HG03432 (cell line): Measurements from ENCODE around the gene PPDPF.
"Not testable (repeated sequence)": the region's sequence is repeated elsewhere in the genome, so short reads cannot be mapped to it uniquely, and the experiment has no call there.

Experiments used
- ATAC-seq: cut with Tn5 transposase; IDR thresholded peaks from one replicate; pipeline ENCODE4 v1.9.1; 2021; ENCODE audit warnings: mild to moderate bottlenecking, moderate library complexity; ENCODE audit not compliant: unreplicated experiment

PPDPF gene

DNA sequence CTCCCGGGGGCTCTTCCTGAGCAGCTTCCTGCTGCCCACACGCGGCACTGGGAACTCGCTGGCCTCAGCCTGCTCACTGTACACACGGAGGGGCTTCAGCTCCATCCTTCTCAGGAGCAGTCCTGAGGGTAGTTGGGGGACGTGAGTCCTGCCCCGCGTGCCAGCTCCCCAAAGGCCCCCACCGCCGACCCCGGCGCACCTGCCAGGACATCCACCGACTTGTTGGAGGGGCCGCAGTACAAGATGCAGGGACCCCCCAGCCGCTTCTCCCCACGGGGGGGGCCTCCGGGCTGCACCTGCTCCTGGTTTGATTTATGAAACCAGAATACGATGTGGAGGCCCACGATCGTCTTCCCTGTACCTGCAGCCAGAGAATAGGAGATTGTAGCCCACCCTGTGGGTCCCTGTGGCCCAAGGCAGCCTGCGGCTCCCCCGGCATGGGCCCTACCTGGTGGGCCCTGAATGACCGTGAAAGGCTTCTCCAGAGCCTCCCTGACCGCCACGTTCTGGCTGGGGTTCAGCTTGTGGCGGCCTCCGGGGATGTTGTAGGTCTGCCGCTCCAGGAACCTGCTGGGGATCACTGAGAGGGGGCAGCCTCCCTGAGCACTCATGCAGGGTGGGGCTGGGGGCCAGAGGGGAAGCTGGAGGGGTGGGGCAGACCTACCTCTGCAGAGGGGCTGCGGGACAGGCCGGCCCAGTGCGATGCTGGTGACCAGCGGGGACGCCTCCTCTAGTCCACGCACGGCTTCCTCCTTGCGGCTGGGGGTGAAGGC lies 41.2 kb downstream of the PPDPF start:
- no peak for ATAC-seq

DNA sequence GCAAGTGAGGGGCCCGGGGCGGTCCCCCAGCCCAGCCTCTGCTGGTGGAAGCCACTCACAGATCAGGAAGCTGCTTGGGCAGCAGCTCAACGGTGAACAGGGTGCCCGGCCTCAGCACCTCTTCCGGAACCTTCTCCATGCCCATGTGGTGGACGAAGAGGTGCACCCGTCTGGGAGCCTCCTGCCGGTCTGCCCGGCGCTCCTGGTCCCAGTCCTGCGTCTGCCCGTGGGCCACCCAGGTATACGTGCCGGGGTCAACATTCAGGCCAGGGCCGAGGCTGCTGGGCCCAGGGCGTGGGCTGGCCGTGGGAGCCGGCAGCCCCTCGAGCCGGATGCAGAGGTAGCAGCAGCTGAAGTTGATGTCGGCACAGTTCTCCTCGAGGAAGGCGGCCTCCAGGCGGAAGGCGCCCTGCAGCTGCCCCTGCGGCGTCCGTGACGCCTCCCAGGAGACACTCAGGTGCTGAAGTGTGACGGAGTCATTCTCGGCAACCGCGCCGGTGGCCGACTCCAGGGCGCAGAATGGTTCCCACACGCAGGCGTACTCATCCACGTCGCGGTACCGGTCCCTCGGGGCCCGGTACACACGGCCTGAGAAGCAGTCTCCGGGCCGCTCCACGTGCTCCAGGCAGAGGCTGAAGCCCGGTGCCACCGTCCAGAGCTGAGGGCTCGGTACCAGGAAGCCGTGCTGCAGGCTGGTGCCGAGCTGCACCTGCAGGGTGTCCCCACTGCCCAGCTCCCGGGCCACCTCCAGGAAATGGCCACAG lies 42.1 kb downstream of the PPDPF start:
- ATAC-seq, result no peak

- ATAC-seq, result no peak
Measured at GRCh38 chr20:63563225-63563935, 42.8 kb downstream of the PPDPF start.

DNA sequence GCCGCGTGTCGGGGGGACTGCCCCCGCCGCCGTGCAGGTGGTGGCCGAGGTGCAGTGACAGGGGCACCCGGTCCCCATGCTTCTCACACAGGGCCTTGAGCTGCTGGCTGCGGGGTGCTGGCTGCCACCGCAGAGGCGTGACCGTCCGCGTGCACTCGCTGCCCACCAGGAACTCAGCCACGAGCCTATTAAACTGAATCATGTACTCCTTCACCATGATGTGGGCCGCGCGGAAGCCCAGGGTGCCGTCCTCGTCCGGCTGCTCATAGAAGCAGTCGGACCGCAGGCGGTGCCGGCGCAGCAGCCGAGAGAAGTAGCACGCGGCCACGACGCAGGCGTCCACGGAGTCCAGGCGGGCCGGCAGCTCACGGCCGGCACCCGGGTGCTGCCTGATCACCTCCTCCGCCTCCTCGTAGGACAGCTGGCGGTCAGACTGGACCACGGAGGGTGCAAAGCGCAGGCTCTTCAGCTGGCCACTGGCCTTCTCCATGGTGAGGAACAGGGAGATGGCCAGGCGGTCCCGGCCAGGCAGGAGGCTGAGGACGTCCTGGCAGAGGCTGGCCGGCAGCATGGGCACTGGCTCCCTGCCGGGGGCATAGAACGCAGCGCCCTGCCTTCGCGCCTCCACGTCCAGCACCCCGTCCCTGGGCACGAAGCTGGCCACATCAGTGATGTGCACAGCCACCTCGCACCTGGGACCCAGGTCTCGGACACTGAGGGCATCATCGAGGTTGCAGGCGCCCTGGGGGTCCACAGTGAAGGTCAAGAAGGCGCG lies 43.7 kb downstream of the PPDPF start:
- ATAC-seq, result no peak

DNA sequence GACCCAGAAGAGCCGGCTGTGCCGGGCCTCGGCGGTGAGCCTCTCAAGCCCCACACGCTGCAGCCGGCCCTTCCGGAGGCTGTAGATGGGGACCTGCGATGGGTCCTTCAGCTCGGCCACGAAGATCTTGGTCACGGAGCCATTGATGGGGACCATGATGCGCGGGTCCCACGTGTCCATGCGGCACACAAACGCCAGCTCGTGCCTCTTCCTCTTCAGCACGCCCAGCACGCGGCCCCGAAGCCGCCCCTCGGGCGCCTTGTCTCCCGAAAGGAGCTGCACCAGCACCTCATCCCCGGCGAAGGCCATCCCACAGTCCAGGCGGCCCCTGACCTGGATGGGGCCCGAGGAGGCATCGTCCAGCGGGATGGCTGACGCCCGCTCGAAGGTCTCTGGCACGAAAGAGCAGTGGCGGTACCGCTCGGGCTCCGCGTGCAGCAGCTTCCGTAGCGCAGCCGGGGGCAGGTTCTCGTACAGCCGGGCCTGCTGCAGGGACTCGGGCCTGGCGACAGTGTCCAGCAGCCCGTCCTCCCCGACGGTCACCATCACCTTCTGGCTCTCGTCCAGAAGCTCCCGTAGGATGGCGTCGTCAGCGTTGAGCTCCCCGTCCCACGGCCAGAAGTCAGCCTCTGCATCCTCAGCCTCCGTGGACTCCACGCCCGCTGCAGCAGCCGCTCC lies 44.6 kb downstream of the PPDPF start:
- ATAC-seq, result no peak

DNA sequence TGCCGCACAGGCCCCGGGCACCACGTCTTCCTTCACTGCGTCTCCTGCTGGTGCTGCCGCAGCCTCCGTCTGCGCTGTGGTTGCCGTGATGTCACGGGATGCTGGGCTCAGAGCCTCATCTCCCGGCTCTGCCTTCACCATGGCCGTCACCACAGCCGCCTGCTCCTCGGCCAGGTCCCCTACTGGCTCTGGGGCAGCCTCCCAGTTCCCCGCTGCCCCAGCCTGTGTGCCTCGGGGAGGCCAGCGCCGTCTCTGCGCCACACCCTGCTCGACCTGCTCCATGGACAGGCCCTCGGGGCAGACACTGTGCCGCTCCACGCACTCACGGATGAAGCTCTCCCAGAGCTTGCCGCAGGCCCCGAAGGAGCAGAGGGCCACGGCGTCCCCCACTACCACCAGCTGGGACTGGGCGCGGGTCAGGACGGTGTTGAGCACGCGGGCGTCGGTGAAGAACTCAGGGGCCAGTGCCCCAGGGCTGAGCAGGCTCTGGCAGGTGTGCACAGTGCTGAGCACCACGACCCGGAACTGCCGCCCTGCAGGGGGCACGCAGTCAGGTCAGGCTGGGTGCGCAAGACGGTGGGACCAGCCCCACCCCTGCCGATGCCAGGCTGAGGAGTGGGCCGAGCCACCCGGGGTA lies 45.3 kb downstream of the PPDPF start:
- ATAC-seq, result no peak

- no peak for ATAC-seq
Measured at GRCh38 chr20:63566395-63567135, 46.0 kb downstream of the PPDPF start.

DNA sequence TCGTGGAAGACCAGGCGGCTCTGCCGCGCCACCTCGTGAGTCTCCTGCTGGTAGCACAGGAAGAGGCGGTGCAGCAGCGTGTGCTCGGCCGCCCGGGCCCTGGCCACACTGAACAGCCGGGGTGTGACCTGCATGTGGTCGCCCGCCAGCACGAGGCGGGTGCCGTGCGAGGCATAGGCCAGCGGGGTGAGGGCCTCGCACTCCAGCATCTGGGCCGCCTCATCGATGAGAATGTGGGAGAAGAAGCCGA lies 46.5 kb downstream of the PPDPF start:
- ATAC-seq, result no peak

DNA sequence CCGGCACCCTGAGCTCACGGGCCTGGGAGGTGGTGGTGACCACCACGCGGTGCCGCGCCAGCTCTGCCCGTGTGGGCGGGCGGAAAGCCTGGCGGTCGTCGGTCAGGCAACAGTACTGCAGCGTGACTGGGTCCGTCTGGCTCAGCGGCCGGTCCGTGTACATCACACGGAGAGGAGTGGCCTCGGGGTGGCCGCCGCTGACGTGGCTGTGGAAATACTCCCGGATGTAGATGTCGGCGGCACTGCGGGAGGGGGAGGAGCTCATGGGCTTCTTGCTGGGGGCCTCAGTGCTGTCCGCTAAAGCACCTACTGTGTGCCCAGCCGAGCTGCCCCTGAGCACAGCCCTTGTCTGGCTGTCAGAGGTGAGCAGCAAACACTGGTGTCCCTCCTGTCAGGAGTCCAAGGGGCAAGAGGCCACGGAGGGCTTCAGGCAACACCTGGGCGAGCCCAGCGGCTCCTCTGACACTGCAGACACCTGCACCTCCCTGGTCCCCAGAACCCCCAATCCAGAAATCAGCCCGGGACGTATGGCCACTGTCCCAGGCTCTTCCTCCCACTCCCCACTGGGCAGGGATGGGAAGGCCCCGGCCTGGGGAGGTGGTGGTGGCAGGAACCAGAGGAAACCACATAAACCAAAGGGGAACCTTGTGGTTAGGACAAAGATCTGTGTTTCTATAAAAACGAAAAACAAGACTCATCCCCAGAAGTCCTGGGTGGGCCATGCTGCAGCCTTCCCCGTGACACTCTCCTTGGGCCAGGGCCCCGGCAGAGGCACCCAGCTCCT lies 47.0 kb downstream of the PPDPF start:
- ATAC-seq, result peak; percentile 74

DNA sequence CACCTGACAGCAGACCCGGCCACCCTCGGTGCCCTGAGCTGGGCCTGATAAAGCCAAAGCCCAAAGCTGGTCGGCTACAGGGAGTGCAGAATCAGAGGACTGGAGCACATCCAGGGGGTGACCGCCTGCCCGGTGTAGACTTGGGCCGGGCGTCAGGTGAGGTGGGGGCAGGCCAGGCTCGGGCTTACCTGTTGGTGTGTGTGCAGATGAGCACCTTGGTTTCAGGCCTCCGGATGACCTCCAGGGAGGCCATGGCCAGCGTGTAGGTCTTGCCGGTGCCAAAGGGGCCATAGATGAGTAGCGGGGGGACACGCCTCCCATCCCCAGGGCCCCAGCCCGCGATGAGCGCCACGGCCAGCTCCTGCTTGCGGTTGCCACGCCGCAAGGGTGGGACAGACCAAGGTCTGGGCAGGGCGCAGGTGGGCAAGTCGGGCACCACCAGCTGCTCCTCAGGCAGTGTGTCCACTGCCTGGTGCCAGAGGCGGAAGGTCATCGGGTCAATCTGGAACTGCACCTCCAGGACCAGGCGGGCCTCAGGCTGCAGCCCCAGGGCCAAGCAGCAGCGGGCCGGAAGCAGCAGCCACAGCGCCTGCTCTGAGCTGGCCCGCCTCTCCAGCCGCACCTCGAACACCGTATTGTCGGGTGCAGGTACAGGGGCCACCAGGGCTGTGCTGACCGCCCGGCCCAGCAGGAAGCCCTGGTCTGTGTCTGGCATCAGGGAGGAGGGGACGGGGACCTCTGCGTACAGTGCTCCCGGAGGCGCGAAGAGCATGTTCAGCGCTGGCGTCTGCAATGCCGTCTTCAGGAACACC lies 47.8 kb downstream of the PPDPF start:
- ATAC-seq, result no peak

GRCh38 chr20:63568986-63569949 lies 48.7 kb downstream of the PPDPF start:
- ATAC-seq, result no peak

GRCh38 chr20:63570281-63571086 lies 49.9 kb downstream of the PPDPF start:
- ATAC-seq, result no peak

DNA sequence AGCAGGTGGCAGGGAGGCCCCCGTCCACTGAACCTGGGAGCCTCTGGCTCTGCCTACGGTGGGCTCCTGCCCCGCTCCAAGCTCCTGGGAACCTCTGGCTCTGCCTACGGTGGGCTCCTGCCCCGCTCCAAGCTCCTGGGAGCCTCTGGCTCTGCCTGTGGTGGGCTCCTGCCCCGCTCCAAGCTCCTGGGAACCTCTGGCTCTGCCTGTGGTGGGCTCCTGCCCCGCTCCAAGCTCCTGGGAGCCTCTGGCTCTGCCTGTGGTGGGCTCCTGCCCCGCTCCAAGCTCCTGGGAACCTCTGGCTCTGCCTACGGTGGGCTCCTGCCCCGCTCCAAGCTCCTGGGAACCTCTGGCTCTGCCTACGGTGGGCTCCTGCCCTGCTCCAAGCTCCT lies 50.5 kb downstream of the PPDPF start:
- not testable (repeated sequence) for ATAC-seq
